H9 (cell line): Measurements from ENCODE around the gene AEBP2. TPM values are rescaled to one million over a fixed set of nuclear protein-coding genes. Genes with fewer than 3 reads are reported as not detected.
A peak's percentile ranks its signal among the peaks of the same experiment; 100 is the strongest.

Experiments
- DNase-seq: peaks from one replicate; pipeline ENCODE4 v3.0.0-alpha.2; 2017
- H2AFZ ChIP-seq: one replicate; pipeline ENCODE4 v1.6.1; 2013; ENCODE audit warnings: mild to moderate bottlenecking, low read length, control low read depth, moderate library complexity
- H2AK5ac ChIP-seq: 2 replicates; pipeline ENCODE4 v1.6.1; 2013; ENCODE audit warnings: low read length, control low read depth, mixed read lengths; ENCODE audit not compliant: insufficient read length
- H2BK120ac ChIP-seq: one replicate; pipeline ENCODE4 v1.6.1; 2013; ENCODE audit warnings: low read depth, mild to moderate bottlenecking, low read length, control low read depth, inconsistent platforms; ENCODE audit not compliant: poor library complexity, severe bottlenecking
- H2BK12ac ChIP-seq: 2 replicates; pipeline ENCODE4 v1.6.1; 2013; ENCODE audit warnings: low read length, control low read depth, mixed read lengths, low read depth; ENCODE audit not compliant: insufficient read length
- H2BK15ac ChIP-seq: 2 replicates; pipeline ENCODE4 v1.6.1; 2013; ENCODE audit warnings: low read depth, low read length, control low read depth
- H2BK20ac ChIP-seq: one replicate; pipeline ENCODE4 v1.6.1; 2013; ENCODE audit warnings: low read depth, mild to moderate bottlenecking, low read length, control low read depth, inconsistent platforms; ENCODE audit not compliant: poor library complexity, severe bottlenecking
- H2BK5ac ChIP-seq: 2 replicates; pipeline ENCODE4 v1.6.1; 2013; ENCODE audit warnings: low read length, control low read depth, mixed read lengths; ENCODE audit not compliant: insufficient read length
- H3K14ac ChIP-seq: 2 replicates; pipeline ENCODE4 v1.6.1; 2013; ENCODE audit warnings: low read length, control low read depth; ENCODE audit not compliant: insufficient read depth
- H3K18ac ChIP-seq: 2 replicates; pipeline ENCODE4 v1.6.1; 2013; ENCODE audit warnings: low read depth, mild to moderate bottlenecking, mixed read lengths, low read length, control low read depth; ENCODE audit not compliant: insufficient read length
- H3K23ac ChIP-seq: 2 replicates; pipeline ENCODE4 v1.6.1; 2013; ENCODE audit warnings: low read length, control low read depth, mixed read lengths, low read depth; ENCODE audit not compliant: insufficient read length
- H3K23me2 ChIP-seq: 2 replicates; pipeline ENCODE4 v1.6.1; 2013; ENCODE audit warnings: low read depth, mild to moderate bottlenecking, mixed read lengths, low read length, control low read depth; ENCODE audit not compliant: insufficient read length, poor library complexity, severe bottlenecking
- H3K27ac ChIP-seq: 2 replicates; pipeline ENCODE4 v1.5.1; 2013; ENCODE audit warnings: low read length, control low read depth, mixed read lengths, low read depth; ENCODE audit not compliant: insufficient read length
- H3K27me3 ChIP-seq: 2 replicates; pipeline ENCODE4 v1.6.1; 2013; ENCODE audit warnings: low read length, control low read depth, inconsistent platforms; ENCODE audit not compliant: insufficient read depth
- H3K4ac ChIP-seq: 2 replicates; pipeline ENCODE4 v1.6.1; 2013; ENCODE audit warnings: low read depth, mild to moderate bottlenecking, control low read depth, inconsistent platforms, low read length, moderate library complexity
- H3K4me1 ChIP-seq: 2 replicates; pipeline ENCODE4 v1.6.1; 2013; ENCODE audit warnings: low read length, control low read depth, inconsistent platforms; ENCODE audit not compliant: insufficient read depth
- H3K4me2 ChIP-seq: 2 replicates; pipeline ENCODE4 v1.6.1; 2013; ENCODE audit warnings: low read length, control low read depth, mixed read lengths; ENCODE audit not compliant: insufficient read length, insufficient read depth
- H3K56ac ChIP-seq: 2 replicates; pipeline ENCODE4 v1.6.1; 2013; ENCODE audit warnings: low read depth, mild to moderate bottlenecking, mixed read lengths, low read length, control low read depth; ENCODE audit not compliant: insufficient read length
- H3K79me1 ChIP-seq: 2 replicates; pipeline ENCODE4 v1.6.1; 2013; ENCODE audit warnings: low read depth, mild to moderate bottlenecking, moderate library complexity, low read length, control low read depth, inconsistent platforms; ENCODE audit not compliant: insufficient read depth, poor library complexity, severe bottlenecking
- H3K79me2 ChIP-seq: 2 replicates; pipeline ENCODE4 v1.6.1; 2013; ENCODE audit warnings: low read length, control low read depth, inconsistent platforms; ENCODE audit not compliant: insufficient read depth
- H3K9ac ChIP-seq: 2 replicates; pipeline ENCODE4 v1.6.1; 2013; ENCODE audit warnings: low read length, control low read depth, mixed read lengths; ENCODE audit not compliant: insufficient read length; ENCODE audit errors: extremely low read depth
- H3K9me3 ChIP-seq: one replicate; pipeline ENCODE4 v1.6.1; 2013; ENCODE audit warnings: low read depth, low read length, inconsistent platforms; ENCODE audit not compliant: control insufficient read depth
- H3T11ph ChIP-seq: one replicate; pipeline ENCODE4 v1.6.1; 2013; ENCODE audit warnings: mild to moderate bottlenecking, low read length, control low read depth, inconsistent platforms
- H4K20me1 ChIP-seq: one replicate; pipeline ENCODE4 v1.6.1; 2013; ENCODE audit not compliant: control insufficient read depth, insufficient read length, insufficient read depth
- H4K5ac ChIP-seq: 2 replicates; pipeline ENCODE4 v1.6.1; 2013; ENCODE audit warnings: low read depth, mild to moderate bottlenecking, mixed read lengths, low read length, control low read depth; ENCODE audit not compliant: insufficient read length
- H4K8ac ChIP-seq: replicated peaks from 2 replicates; pipeline ENCODE4 v1.6.1; 2013; ENCODE audit warnings: low read length, control low read depth, mixed read lengths, low read depth; ENCODE audit not compliant: insufficient read length
- H4K91ac ChIP-seq: 2 replicates; pipeline ENCODE4 v1.6.1; 2013; ENCODE audit warnings: low read depth, mild to moderate bottlenecking, moderate library complexity, mixed read lengths, low read length, control low read depth; ENCODE audit not compliant: insufficient read length
- H3K27ac Mint-ChIP-seq, 3 experiments: 2 replicates in 2 of 3; 3 replicates in 1 of 3; pipeline ENCODE4 v1.8.0; 2020 to 2021; ENCODE audit warnings: mixed read lengths in 3 of 3, mild to moderate bottlenecking in 1 of 3, moderate library complexity in 1 of 3
- H3K27me3 Mint-ChIP-seq: 2 replicates; pipeline ENCODE4 v1.8.0; 2021; ENCODE audit warnings: low read depth, mild to moderate bottlenecking, moderate library complexity, mixed read lengths
- H3K36me3 Mint-ChIP-seq, 3 experiments: 2 replicates in 2 of 3; 3 replicates in 1 of 3; pipeline ENCODE4 v1.8.0; 2020 to 2021; ENCODE audit warnings: low read depth in 3 of 3, mixed read lengths in 3 of 3; ENCODE audit not compliant: insufficient read depth in 1 of 3
- H3K4me1 Mint-ChIP-seq, 2 experiments: 2 replicates each; pipeline ENCODE4 v1.8.0; 2020; ENCODE audit warnings: mixed read lengths in 2 of 2
- H3K4me3 Mint-ChIP-seq, 2 experiments: 2 replicates in 1 of 2; 3 replicates in 1 of 2; pipeline ENCODE4 v1.8.0; 2020 to 2021; ENCODE audit warnings: mild to moderate bottlenecking in 2 of 2, mixed read lengths in 2 of 2, moderate library complexity in 1 of 2
- H3K9me3 Mint-ChIP-seq, 2 experiments: 2 replicates in 1 of 2; 3 replicates in 1 of 2; pipeline ENCODE4 v1.8.0; 2020; ENCODE audit warnings: mild to moderate bottlenecking in 2 of 2, mixed read lengths in 2 of 2, moderate library complexity in 1 of 2
- WGBS: extraction: QIAGEN DNeasy Blood & Tissue Kit; methylation state at CpG from one replicate; pipeline ENCODE4 v1.1.7; 2013; ENCODE audit warnings: missing lambda C conversion rate, low lambda C conversion rate, mixed read lengths; ENCODE audit not compliant: insufficient read length; ENCODE audit errors: extremely low coverage; 5-methylcytosine and 5-hydroxymethylcytosine counted together
- total RNA-seq: library from RNA; stranded (reverse); gene quantifications from 2 replicates; pipeline ENCODE4 v1.2.1, GENCODE V29; 2021
- TF ChIP-seq, protein P1 (sequence below): fragments of 200-600 bp; sonication (generic); conservative IDR thresholded peaks from 3 replicates; pipeline ENCODE4 v1.8.0; 2021; ENCODE audit warnings: antibody characterized with exemption, mild to moderate bottlenecking

Gene AEBP2
- total RNA-seq, 1 experiment from 2014 or later = 82.8 TPM

DNA sequence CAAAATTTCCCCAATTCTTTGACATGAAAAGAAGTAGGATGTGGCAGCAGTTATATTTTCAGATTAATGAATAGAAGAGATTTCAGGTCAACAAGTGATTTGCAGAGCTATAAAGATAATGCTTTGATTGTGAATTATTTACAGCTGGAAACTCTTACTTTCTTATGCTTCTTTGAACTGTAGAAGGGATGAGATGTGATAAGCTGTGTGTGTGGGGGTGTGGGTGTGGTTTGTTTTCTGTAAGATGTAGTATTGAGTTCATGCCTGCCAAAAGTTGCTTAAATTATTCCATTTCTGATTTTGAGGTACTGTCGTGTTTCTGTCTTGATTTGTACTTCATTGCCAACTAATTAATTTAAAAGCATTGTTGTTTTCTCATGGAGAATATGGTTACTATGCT is 22.7 kb downstream of the AEBP2 start:
- Histone ChIP-seq H3K9ac (no peak overlapping the region), H3K14ac (no peak overlapping the region), H2BK20ac (no peak overlapping the region), H3K27me3 (no peaks in the 10 kb centered on the region), H2BK15ac (no peak overlapping the region), H3K79me2 (peaks cover 34% of the 10 kb centered on the region; the same call in 1 of the 2 replicates), H3K4ac (no peak overlapping the region), H3K18ac (no peak overlapping the region), H4K91ac (no peak overlapping the region), H3K79me1 (peaks cover 7% of the 10 kb centered on the region), H2AFZ (no peak overlapping the region), H3K4me1 (peaks cover 4% of the 10 kb centered on the region; the same call in 1 of the 2 replicates), H3K23ac (no peak overlapping the region), H4K20me1 (no peaks in the 10 kb centered on the region), H3K27ac (no peak overlapping the region), H3K4me2 (no peak overlapping the region), H4K5ac (no peak overlapping the region), H3K23me2 (no peaks in the 10 kb centered on the region), H2BK12ac (no peak overlapping the region), H2AK5ac (no peak overlapping the region), H2BK5ac (no peak overlapping the region), H4K8ac (no peak overlapping the region), H3T11ph (no peak overlapping the region), H2BK120ac (no peak overlapping the region), H3K56ac (no peak overlapping the region), H3K9me3 (no peaks in the 10 kb centered on the region)
- H3K4me3 Mint-ChIP-seq = no peak overlapping the region
- whole genome bisulfite sequencing = no CpG with 5 or more reads among the region's 1 CpG
- H3K4me1 Mint-ChIP-seq = peaks cover 24 to 28% of the 10 kb centered on the region in 2 experiments
- peak overlapping the region in 2 of 3 experiments; percentile 56 to 58; a peak in 1 of 7 replicates for H3K27ac Mint-ChIP-seq
- no peaks in the 10 kb centered on the region for H3K9me3 Mint-ChIP-seq
- no peak for DNase-seq
- peaks cover 32 to 52% (median 52%) of the 10 kb centered on the region in 3 experiments; a peak in 6 of 7 replicates for H3K36me3 Mint-ChIP-seq
- TF ChIP-seq, protein P1, sequence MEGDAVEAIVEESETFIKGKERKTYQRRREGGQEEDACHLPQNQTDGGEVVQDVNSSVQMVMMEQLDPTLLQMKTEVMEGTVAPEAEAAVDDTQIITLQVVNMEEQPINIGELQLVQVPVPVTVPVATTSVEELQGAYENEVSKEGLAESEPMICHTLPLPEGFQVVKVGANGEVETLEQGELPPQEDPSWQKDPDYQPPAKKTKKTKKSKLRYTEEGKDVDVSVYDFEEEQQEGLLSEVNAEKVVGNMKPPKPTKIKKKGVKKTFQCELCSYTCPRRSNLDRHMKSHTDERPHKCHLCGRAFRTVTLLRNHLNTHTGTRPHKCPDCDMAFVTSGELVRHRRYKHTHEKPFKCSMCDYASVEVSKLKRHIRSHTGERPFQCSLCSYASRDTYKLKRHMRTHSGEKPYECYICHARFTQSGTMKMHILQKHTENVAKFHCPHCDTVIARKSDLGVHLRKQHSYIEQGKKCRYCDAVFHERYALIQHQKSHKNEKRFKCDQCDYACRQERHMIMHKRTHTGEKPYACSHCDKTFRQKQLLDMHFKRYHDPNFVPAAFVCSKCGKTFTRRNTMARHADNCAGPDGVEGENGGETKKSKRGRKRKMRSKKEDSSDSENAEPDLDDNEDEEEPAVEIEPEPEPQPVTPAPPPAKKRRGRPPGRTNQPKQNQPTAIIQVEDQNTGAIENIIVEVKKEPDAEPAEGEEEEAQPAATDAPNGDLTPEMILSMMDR = no peak
- no peaks in the 10 kb centered on the region for H3K27me3 Mint-ChIP-seq
